ENCODE data around the gene DCST2.

DNA sequence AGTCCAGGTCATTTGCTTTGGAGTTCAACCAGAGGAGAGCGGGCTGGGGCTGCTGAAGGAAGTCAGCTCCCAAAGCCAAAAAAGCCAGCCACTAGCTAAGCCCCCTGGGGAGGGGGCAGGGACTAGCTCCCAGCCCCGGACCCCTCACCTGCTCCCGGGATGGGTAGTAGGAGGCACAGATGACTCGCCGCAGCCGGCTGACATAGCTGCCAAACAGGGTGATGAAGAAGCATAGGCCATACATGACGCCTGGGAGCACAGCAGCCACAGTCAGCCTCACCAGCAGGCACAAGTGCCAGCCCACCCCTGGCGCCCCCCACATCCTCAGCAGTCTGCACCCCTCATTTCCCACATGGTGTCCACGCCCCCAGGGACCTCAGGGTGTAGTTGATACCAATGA, 7.4 kb downstream of the DCST2 start:
- TF ChIP-seq, protein P1, sequence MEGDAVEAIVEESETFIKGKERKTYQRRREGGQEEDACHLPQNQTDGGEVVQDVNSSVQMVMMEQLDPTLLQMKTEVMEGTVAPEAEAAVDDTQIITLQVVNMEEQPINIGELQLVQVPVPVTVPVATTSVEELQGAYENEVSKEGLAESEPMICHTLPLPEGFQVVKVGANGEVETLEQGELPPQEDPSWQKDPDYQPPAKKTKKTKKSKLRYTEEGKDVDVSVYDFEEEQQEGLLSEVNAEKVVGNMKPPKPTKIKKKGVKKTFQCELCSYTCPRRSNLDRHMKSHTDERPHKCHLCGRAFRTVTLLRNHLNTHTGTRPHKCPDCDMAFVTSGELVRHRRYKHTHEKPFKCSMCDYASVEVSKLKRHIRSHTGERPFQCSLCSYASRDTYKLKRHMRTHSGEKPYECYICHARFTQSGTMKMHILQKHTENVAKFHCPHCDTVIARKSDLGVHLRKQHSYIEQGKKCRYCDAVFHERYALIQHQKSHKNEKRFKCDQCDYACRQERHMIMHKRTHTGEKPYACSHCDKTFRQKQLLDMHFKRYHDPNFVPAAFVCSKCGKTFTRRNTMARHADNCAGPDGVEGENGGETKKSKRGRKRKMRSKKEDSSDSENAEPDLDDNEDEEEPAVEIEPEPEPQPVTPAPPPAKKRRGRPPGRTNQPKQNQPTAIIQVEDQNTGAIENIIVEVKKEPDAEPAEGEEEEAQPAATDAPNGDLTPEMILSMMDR (IDR thresholded peaks at IDR 0.05; ENCODE audit: low read depth, low read length) = no peak
- TF ChIP-seq EZH2phosphoT487 (IDR thresholded peaks at IDR 0.05; ENCODE audit: low read depth) = no peak
